NCI-H460 (cell line): ENCODE data around the gene EIF2B2. TPM values are rescaled to one million over a fixed set of nuclear protein-coding genes. Genes with fewer than 3 reads are reported as not detected.
"Not testable (repeated sequence)": the region's sequence is repeated elsewhere in the genome, so short reads cannot be mapped to it uniquely, and the experiment has no call there.

Experiments
- DNase-seq: peaks from one replicate; pipeline ENCODE4 v3.0.0-alpha.2; 2016; ENCODE audit warnings: low read depth; ENCODE audit errors: extremely low read depth
- total RNA-seq: library from RNA; depleted of rRNA; stranded (reverse); fragments of >200 nt; shearing (Covaris generic); gene quantifications from 2 replicates; pipeline ENCODE4 v1.2.3, GENCODE V29; 2014

The EIF2B2 gene
- total RNA-seq, 1 experiment from 2014 or later: 86.4 TPM

GRCh38 chr14:74985806-74986205 lies 16.9 kb upstream of the EIF2B2 start:
- DNase-seq: no peak

- no peak for DNase-seq
Measured at GRCh38 chr14:74988131-74988530, 14.6 kb upstream of the EIF2B2 start.

GRCh38 chr14:74988993-74989392 lies 13.7 kb upstream of the EIF2B2 start:
- no peak for DNase-seq

- DNase-seq: not testable (repeated sequence)
Measured at GRCh38 chr14:74994182-74994581, 8.5 kb upstream of the EIF2B2 start.

GRCh38 chr14:74995781-74996180 lies 6.9 kb upstream of the EIF2B2 start:
- DNase-seq: not testable (repeated sequence)

- no peak for DNase-seq
Measured at GRCh38 chr14:75001261-75001660, 1.5 kb upstream of the EIF2B2 start.

GRCh38 chr14:75001899-75002298 lies 822 bp upstream of the EIF2B2 start:
- no peak for DNase-seq

- DNase-seq: no peak
Measured at GRCh38 chr14:75003250-75004027, 718 bp downstream of the EIF2B2 start.

GRCh38 chr14:75005357-75005756 lies 2.6 kb downstream of the EIF2B2 start:
- no peak for DNase-seq

GRCh38 chr14:75009176-75009575 lies 6.5 kb downstream of the EIF2B2 start:
- DNase-seq: no peak

GRCh38 chr14:75010472-75011093 lies 7.9 kb downstream of the EIF2B2 start:
- no peak for DNase-seq

GRCh38 chr14:75011356-75011994 lies 8.8 kb downstream of the EIF2B2 start:
- no peak for DNase-seq

GRCh38 chr14:75013290-75013689 lies 10.6 kb downstream of the EIF2B2 start:
- no peak for DNase-seq

GRCh38 chr14:75015496-75015895 lies 12.8 kb downstream of the EIF2B2 start:
- DNase-seq: no peak

- DNase-seq: no peak
Measured at GRCh38 chr14:75016815-75017214, 14.1 kb downstream of the EIF2B2 start.

- no peak for DNase-seq
Measured at GRCh38 chr14:75018694-75019093, 16.0 kb downstream of the EIF2B2 start.

GRCh38 chr14:75022655-75023054 lies 19.9 kb downstream of the EIF2B2 start:
- DNase-seq: no peak

GRCh38 chr14:75023108-75023507 lies 20.4 kb downstream of the EIF2B2 start:
- DNase-seq: no peak

GRCh38 chr14:75025082-75025481 lies 22.4 kb downstream of the EIF2B2 start:
- DNase-seq: no peak

- no peak for DNase-seq
Measured at GRCh38 chr14:75025876-75026275, 23.2 kb downstream of the EIF2B2 start.

GRCh38 chr14:75030147-75030546 lies 27.4 kb downstream of the EIF2B2 start:
- no peak for DNase-seq

- DNase-seq: no peak
Measured at GRCh38 chr14:75032939-75033338, 30.2 kb downstream of the EIF2B2 start.
